ENCODE measurements around the gene ZCCHC14. TPM values are rescaled to one million over a fixed set of nuclear protein-coding genes. Genes with fewer than 3 reads are reported as not detected.

Gene ZCCHC14
- total and polyA plus RNA-seq, 2 of the 13 experiments (the other 11 are each of a cell fraction or from before 2014, with no cell fraction given), result 12.4 to 12.5 TPM

DNA sequence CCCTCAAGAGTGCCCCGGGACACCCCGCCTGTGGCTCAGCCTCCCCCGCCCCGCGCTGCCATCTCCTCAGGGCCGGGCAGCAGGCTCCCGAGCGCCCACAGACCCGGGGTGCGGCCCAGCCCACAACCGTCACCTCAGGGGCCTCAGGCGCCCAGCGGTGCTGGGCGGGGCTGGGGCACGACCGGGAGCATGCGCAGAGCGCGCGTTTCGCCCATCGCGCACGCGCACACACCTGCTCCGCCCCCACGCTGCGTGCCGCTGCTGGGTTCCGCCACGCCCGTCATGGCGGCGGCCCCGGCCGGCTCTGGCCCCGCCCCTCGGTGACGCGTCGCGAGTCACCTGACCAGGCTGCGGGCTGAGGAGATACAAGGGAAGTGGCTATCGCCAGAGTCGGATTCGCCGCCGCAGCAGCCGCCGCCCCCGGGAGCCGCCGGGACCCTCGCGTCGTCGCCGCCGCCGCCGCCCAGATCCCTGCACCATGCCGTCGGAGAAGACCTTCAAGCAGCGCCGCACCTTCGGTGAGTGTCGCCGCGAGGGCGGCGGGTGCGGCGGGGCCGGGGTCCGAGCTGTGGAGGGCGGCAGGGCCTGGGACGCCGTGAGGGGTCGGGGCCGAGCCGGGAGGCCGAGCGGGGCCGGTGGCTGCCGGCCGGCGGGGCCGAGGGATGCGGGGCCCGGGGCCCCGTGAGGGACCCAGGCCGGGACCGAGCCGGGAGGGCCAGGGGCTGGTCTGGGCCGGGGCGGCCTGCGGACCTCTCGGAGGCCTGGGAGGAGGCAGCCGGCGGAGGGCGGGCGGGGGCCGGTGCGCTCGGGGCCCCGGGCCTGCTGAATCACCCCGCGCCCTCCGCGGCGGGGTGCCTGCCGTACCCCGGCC is 100.6 kb downstream of the ZCCHC14 start, which contains the start of gene MAP1LC3B (continued):
- TF ChIP-seq, protein P1, sequence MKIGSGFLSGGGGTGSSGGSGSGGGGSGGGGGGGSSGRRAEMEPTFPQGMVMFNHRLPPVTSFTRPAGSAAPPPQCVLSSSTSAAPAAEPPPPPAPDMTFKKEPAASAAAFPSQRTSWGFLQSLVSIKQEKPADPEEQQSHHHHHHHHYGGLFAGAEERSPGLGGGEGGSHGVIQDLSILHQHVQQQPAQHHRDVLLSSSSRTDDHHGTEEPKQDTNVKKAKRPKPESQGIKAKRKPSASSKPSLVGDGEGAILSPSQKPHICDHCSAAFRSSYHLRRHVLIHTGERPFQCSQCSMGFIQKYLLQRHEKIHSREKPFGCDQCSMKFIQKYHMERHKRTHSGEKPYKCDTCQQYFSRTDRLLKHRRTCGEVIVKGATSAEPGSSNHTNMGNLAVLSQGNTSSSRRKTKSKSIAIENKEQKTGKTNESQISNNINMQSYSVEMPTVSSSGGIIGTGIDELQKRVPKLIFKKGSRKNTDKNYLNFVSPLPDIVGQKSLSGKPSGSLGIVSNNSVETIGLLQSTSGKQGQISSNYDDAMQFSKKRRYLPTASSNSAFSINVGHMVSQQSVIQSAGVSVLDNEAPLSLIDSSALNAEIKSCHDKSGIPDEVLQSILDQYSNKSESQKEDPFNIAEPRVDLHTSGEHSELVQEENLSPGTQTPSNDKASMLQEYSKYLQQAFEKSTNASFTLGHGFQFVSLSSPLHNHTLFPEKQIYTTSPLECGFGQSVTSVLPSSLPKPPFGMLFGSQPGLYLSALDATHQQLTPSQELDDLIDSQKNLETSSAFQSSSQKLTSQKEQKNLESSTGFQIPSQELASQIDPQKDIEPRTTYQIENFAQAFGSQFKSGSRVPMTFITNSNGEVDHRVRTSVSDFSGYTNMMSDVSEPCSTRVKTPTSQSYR (CRISPR knock-in tag; IDR thresholded peaks at IDR 0.05; ENCODE audit: borderline replicate concordance), result peak; percentile 68
- TF ChIP-seq ZNF17 (CRISPR knock-in tag; IDR thresholded peaks at IDR 0.05) (no peak), LCORL (IDR thresholded peaks at IDR 0.05) (no peak), LCORL (CRISPR knock-in tag; IDR thresholded peaks at IDR 0.05) (no peak), BRD4 (CRISPR knock-in tag; IDR thresholded peaks at IDR 0.05) (peak; percentile 29; the same call in 1 of the 2 replicates), ZNF138 (CRISPR knock-in tag; IDR thresholded peaks at IDR 0.05; ENCODE audit: low read depth) (peak; percentile 91), PCBP2 (optimal IDR thresholded peaks at IDR 0.05; ENCODE audit: low read depth, low read length, poor library complexity, severe bottlenecking) (no peak), ZBTB7B (CRISPR knock-in tag; IDR thresholded peaks at IDR 0.05) (no peak), JUN (CRISPR knock-in tag; IDR thresholded peaks at IDR 0.05) (peak; percentile 81), MTA1 (CRISPR knock-in tag; IDR thresholded peaks at IDR 0.05; ENCODE audit: borderline replicate concordance) (peak; percentile 91; the same call in 1 of the 2 replicates), DMAP1 (CRISPR knock-in tag; IDR thresholded peaks at IDR 0.05) (peak; percentile 73; the same call in 1 of the 2 replicates), HHEX (CRISPR knock-in tag; IDR thresholded peaks at IDR 0.05) (no peak)
- TF ChIP-seq, protein P2, sequence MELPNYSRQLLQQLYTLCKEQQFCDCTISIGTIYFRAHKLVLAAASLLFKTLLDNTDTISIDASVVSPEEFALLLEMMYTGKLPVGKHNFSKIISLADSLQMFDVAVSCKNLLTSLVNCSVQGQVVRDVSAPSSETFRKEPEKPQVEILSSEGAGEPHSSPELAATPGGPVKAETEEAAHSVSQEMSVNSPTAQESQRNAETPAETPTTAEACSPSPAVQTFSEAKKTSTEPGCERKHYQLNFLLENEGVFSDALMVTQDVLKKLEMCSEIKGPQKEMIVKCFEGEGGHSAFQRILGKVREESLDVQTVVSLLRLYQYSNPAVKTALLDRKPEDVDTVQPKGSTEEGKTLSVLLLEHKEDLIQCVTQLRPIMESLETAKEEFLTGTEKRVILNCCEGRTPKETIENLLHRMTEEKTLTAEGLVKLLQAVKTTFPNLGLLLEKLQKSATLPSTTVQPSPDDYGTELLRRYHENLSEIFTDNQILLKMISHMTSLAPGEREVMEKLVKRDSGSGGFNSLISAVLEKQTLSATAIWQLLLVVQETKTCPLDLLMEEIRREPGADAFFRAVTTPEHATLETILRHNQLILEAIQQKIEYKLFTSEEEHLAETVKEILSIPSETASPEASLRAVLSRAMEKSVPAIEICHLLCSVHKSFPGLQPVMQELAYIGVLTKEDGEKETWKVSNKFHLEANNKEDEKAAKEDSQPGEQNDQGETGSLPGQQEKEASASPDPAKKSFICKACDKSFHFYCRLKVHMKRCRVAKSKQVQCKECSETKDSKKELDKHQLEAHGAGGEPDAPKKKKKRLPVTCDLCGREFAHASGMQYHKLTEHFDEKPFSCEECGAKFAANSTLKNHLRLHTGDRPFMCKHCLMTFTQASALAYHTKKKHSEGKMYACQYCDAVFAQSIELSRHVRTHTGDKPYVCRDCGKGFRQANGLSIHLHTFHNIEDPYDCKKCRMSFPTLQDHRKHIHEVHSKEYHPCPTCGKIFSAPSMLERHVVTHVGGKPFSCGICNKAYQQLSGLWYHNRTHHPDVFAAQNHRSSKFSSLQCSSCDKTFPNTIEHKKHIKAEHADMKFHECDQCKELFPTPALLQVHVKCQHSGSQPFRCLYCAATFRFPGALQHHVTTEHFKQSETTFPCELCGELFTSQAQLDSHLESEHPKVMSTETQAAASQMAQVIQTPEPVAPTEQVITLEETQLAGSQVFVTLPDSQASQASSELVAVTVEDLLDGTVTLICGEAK (IDR thresholded peaks at IDR 0.05), result no peak
- TF ChIP-seq, protein P2 (CRISPR knock-in tag; IDR thresholded peaks at IDR 0.05), result peak; percentile 72; the same call in 1 of the 2 replicates
- TF ChIP-seq, protein P3, sequence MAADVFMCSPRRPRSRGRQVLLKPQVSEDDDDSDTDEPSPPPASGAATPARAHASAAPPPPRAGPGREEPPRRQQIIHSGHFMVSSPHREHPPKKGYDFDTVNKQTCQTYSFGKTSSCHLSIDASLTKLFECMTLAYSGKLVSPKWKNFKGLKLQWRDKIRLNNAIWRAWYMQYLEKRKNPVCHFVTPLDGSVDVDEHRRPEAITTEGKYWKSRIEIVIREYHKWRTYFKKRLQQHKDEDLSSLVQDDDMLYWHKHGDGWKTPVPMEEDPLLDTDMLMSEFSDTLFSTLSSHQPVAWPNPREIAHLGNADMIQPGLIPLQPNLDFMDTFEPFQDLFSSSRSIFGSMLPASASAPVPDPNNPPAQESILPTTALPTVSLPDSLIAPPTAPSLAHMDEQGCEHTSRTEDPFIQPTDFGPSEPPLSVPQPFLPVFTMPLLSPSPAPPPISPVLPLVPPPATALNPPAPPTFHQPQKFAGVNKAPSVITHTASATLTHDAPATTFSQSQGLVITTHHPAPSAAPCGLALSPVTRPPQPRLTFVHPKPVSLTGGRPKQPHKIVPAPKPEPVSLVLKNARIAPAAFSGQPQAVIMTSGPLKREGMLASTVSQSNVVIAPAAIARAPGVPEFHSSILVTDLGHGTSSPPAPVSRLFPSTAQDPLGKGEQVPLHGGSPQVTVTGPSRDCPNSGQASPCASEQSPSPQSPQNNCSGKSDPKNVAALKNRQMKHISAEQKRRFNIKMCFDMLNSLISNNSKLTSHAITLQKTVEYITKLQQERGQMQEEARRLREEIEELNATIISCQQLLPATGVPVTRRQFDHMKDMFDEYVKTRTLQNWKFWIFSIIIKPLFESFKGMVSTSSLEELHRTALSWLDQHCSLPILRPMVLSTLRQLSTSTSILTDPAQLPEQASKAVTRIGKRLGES (CRISPR knock-in tag; IDR thresholded peaks at IDR 0.05; ENCODE audit: borderline replicate concordance), result peak; percentile 88; the same call in 1 of the 2 replicates

Data from HepG2 (cell line).